LNCaP clone FGC (cell line): ENCODE results near the gene MAPK8.

Source experiments
- DNase-seq: peaks from one replicate; pipeline ENCODE4 v3.0.0-alpha.2; 2011; ENCODE audit warnings: low read depth
- H3K4me3 ChIP-seq: 2 replicates; pipeline ENCODE4 v1.5.1; 2011; ENCODE audit warnings: mild to moderate bottlenecking, low read depth, low read length, control low read depth
- CTCF ChIP-seq: IDR thresholded peaks from 2 replicates; pipeline ENCODE4 v1.5.1; 2012; ENCODE audit warnings: mild to moderate bottlenecking; ENCODE audit not compliant: control insufficient read depth, insufficient read depth; ENCODE audit errors: extremely low read depth

The MAPK8 gene

GRCh38 chr10:48448796-48449195 lies 142.3 kb downstream of the MAPK8 start:
- TF ChIP-seq CTCF, result no peak
- DNase-seq, result no peak
- no peak overlapping the region for H3K4me3 ChIP-seq

- TF ChIP-seq CTCF, result no peak
- H3K4me3 ChIP-seq, result no peak overlapping the region
- DNase-seq, result no peak
Observed at GRCh38 chr10:48449501-48450232, 143.2 kb downstream of the MAPK8 start.

- TF ChIP-seq CTCF, result no peak
- H3K4me3 ChIP-seq, result no peak overlapping the region
- no peak for DNase-seq
Observed at GRCh38 chr10:48450233-48450740, 143.8 kb downstream of the MAPK8 start.

- no peak for TF ChIP-seq CTCF
- no peak for DNase-seq
Observed at GRCh38 chr10:48450741-48451466, 144.4 kb downstream of the MAPK8 start.

GRCh38 chr10:48451969-48452878 lies 145.7 kb downstream of the MAPK8 start:
- H3K4me3 ChIP-seq, result no peak overlapping the region
- no peak for TF ChIP-seq CTCF
- no peak for DNase-seq

More at GRCh38 chr10:48450741-48451466, 144.4 kb downstream of the MAPK8 start:
- H3K4me3 ChIP-seq, result no peak overlapping the region

GRCh38 chr10:48452879-48453412 lies 146.5 kb downstream of the MAPK8 start:
- no peak overlapping the region for H3K4me3 ChIP-seq
- no peak for TF ChIP-seq CTCF
- no peak for DNase-seq
